SU-DHL-6 (cell line): ENCODE results near the gene ZNF462.

Experiments
- H2AFZ ChIP-seq: fragments of 200-600 bp; sonication (generic); 2 replicates; pipeline ENCODE4 v1.6.1; 2014; ENCODE audit warnings: low read depth, mild to moderate bottlenecking, moderate library complexity, mixed read lengths, antibody characterized with exemption, low read length; ENCODE audit not compliant: severe bottlenecking
- H3F3A ChIP-seq: fragments of 200-600 bp; shearing (Covaris generic); 2 replicates; pipeline ENCODE4 v1.6.0; 2016; ENCODE audit warnings: antibody characterized with exemption, mild to moderate bottlenecking; ENCODE audit not compliant: insufficient read depth
- H3K27ac ChIP-seq: fragments of 200-600 bp; sonication (generic); 2 replicates; pipeline ENCODE4 v1.5.1; 2016; ENCODE audit warnings: low read depth, mild to moderate bottlenecking, low read length, moderate library complexity, mixed read lengths
- H3K27me3 ChIP-seq: fragments of 200-600 bp; sonication (generic), shearing (Covaris generic); 2 replicates; pipeline ENCODE4 v1.6.0; 2014; ENCODE audit warnings: mild to moderate bottlenecking, low read length
- H3K36me3 ChIP-seq: fragments of 200-600 bp; sonication (generic); 2 replicates; pipeline ENCODE4 v1.6.1; 2014; ENCODE audit warnings: mild to moderate bottlenecking, low read length, mixed read lengths
- H3K4me2 ChIP-seq: fragments of 300-600, 200-600 bp; shearing (Covaris generic), sonication (generic); 2 replicates; pipeline ENCODE4 v1.6.0; 2014; ENCODE audit warnings: low read length, low read depth, mild to moderate bottlenecking; ENCODE audit not compliant: poor library complexity, severe bottlenecking
- H3K4me3 ChIP-seq: fragments of 200-600 bp; sonication (generic); 2 replicates; pipeline ENCODE4 v1.5.1; 2014; ENCODE audit warnings: antibody characterized with exemption, low read length, mild to moderate bottlenecking, mixed read lengths; ENCODE audit not compliant: insufficient read depth, poor library complexity, severe bottlenecking
- H3K79me2 ChIP-seq: fragments of 200-600 bp; sonication (generic); 2 replicates; pipeline ENCODE4 v1.6.1; 2014; ENCODE audit warnings: mild to moderate bottlenecking, low read length, moderate library complexity; ENCODE audit not compliant: insufficient read depth
- H3K9ac ChIP-seq: fragments of 200-600 bp; sonication (generic); 2 replicates; pipeline ENCODE4 v1.7.0; 2014; ENCODE audit warnings: mild to moderate bottlenecking, low read length
- H3K9me2 ChIP-seq: fragments of 200-600 bp; sonication (generic); replicated peaks from 2 replicates; pipeline ENCODE4 v1.6.1; 2014; ENCODE audit warnings: low read length; ENCODE audit not compliant: insufficient read depth
- H3K9me3 ChIP-seq: fragments of 200-600 bp; sonication (generic); 2 replicates; pipeline ENCODE4 v1.6.1; 2014; ENCODE audit warnings: low read length, mixed read lengths; ENCODE audit not compliant: insufficient read depth
- H4K20me1 ChIP-seq: fragments of 200-600 bp; sonication (generic); 2 replicates; pipeline ENCODE4 v1.6.1; 2014; ENCODE audit warnings: low read depth, mild to moderate bottlenecking, antibody characterized with exemption, low read length, moderate library complexity, mixed read lengths
- EZH2phosphoT487 ChIP-seq: fragments of 200-600 bp; sonication (generic), shearing (Covaris generic); conservative IDR thresholded peaks from 2 replicates; pipeline ENCODE4 v1.6.1; 2018; ENCODE audit warnings: mild to moderate bottlenecking, antibody characterized with exemption, low read length, moderate library complexity, mixed read lengths
- TF ChIP-seq, protein P1 (sequence below): fragments of 200-600 bp; sonication (generic); IDR thresholded peaks from one replicate; pipeline ENCODE4 v1.5.1; 2017; ENCODE audit warnings: antibody characterized with exemption, mild to moderate bottlenecking, low read length, moderate library complexity; ENCODE audit not compliant: insufficient read depth, poor library complexity, severe bottlenecking

The ZNF462 gene

GRCh38 chr9:106886111-106887046 is 23.4 kb downstream of the ZNF462 start:
- Histone ChIP-seq H3K9me2 (no peaks in the 10 kb centered on the region), H3K4me2 (no peak overlapping the region), H3K9me3 (no peaks in the 10 kb centered on the region), H3K27me3 (no peaks in the 10 kb centered on the region), H3K9ac (no peak overlapping the region), H3K4me3 (no peak overlapping the region), H4K20me1 (no peaks in the 10 kb centered on the region), H3F3A (no peaks in the 10 kb centered on the region), H2AFZ (no peak overlapping the region), H3K36me3 (no peaks in the 10 kb centered on the region), H3K79me2 (no peaks in the 10 kb centered on the region), H3K27ac (no peak overlapping the region)
- TF ChIP-seq, protein P1, sequence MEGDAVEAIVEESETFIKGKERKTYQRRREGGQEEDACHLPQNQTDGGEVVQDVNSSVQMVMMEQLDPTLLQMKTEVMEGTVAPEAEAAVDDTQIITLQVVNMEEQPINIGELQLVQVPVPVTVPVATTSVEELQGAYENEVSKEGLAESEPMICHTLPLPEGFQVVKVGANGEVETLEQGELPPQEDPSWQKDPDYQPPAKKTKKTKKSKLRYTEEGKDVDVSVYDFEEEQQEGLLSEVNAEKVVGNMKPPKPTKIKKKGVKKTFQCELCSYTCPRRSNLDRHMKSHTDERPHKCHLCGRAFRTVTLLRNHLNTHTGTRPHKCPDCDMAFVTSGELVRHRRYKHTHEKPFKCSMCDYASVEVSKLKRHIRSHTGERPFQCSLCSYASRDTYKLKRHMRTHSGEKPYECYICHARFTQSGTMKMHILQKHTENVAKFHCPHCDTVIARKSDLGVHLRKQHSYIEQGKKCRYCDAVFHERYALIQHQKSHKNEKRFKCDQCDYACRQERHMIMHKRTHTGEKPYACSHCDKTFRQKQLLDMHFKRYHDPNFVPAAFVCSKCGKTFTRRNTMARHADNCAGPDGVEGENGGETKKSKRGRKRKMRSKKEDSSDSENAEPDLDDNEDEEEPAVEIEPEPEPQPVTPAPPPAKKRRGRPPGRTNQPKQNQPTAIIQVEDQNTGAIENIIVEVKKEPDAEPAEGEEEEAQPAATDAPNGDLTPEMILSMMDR = no peak
- TF ChIP-seq EZH2phosphoT487 = no peak

DNA sequence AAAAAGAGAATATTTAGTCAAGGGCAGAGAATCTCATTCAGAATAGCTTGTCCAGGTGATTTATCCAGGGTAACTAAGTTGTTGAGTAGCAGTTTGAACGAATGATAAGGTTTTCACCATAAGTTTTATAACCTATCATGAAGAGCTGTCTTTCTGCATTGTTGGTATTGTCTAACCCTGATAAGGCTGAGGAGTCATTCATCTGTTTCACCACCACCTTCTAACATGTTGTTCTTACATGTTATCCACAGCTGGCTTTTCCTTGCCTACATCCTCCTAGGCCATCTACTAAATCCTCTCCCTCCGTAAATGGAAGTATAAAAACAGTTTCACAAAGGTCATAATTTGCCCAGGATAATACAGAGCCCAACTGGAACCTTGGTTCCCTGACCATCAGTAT is 24.1 kb downstream of the ZNF462 start:
- TF ChIP-seq, protein P1 = no peak
- TF ChIP-seq EZH2phosphoT487 = no peak
- H3K79me2 ChIP-seq = no peaks in the 10 kb centered on the region
- H3K27ac ChIP-seq = no peak overlapping the region
- H3K9me3 ChIP-seq = no peaks in the 10 kb centered on the region
- no peaks in the 10 kb centered on the region for H3K9me2 ChIP-seq
- H4K20me1 ChIP-seq = no peaks in the 10 kb centered on the region
- H3K36me3 ChIP-seq = no peaks in the 10 kb centered on the region
- no peak overlapping the region for H2AFZ ChIP-seq
- H3K27me3 ChIP-seq = no peaks in the 10 kb centered on the region
- no peak overlapping the region for H3K4me2 ChIP-seq
- H3K9ac ChIP-seq = no peak overlapping the region
- H3K4me3 ChIP-seq = no peak overlapping the region
- H3F3A ChIP-seq = no peaks in the 10 kb centered on the region

DNA sequence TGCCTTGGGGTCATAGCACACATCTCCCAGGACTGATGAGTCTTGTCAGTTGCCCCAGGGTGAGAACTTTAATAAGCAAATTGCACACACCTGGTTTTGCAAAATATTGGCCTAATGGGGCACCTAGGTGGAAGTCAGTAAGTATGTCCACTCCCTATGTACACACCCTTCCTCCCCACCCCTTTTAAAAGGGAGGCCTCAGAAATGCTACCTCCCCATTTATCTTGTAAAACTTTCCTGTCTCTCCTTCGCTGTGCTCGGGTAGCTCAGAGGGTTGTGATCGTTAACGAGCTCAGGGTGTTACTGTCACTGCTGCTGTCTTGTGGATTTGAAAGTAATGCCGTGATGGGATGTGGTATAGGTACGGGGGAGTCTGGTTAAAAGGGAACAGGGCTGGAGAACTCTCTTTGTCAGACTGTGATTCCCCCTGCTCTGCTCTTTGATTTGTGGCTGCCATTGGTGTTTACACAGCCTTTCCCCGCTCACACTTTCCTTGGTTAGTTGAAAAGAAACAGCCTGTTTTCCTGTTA is 26.2 kb downstream of the ZNF462 start:
- TF ChIP-seq, protein P1 = no peak
- TF ChIP-seq EZH2phosphoT487 = no peak
- no peaks in the 10 kb centered on the region for H3K9me2 ChIP-seq
- H3K27ac ChIP-seq = no peak overlapping the region
- no peaks in the 10 kb centered on the region for H3K79me2 ChIP-seq
- no peak overlapping the region for H3K9ac ChIP-seq
- H3F3A ChIP-seq = no peaks in the 10 kb centered on the region
- no peaks in the 10 kb centered on the region for H3K9me3 ChIP-seq
- no peaks in the 10 kb centered on the region for H3K27me3 ChIP-seq
- no peaks in the 10 kb centered on the region for H3K36me3 ChIP-seq
- no peaks in the 10 kb centered on the region for H4K20me1 ChIP-seq
- no peak overlapping the region for H3K4me3 ChIP-seq
- no peak overlapping the region for H3K4me2 ChIP-seq
- no peak overlapping the region for H2AFZ ChIP-seq
